Chondrocyte (in vitro differentiated cells): ENCODE data around the gene TPCN1. TPM values are rescaled to one million over a fixed set of nuclear protein-coding genes. Genes with fewer than 3 reads are reported as not detected.

ENCODE experiments used
- DNase-seq: peaks from one replicate; pipeline ENCODE4 v3.0.0; 2021; ENCODE audit warnings: mixed read lengths, low spot score
- H3K27ac Mint-ChIP-seq: one replicate; pipeline ENCODE4 v1.8.0; 2021; ENCODE audit warnings: mild to moderate bottlenecking, moderate library complexity, mixed read lengths; ENCODE audit not compliant: unreplicated experiment
- H3K27me3 Mint-ChIP-seq: 2 replicates; pipeline ENCODE4 v1.8.0; 2021; ENCODE audit warnings: low read depth, mixed read lengths
- H3K36me3 Mint-ChIP-seq: 2 replicates; pipeline ENCODE4 v1.8.0; 2021; ENCODE audit warnings: low read depth, mixed read lengths
- H3K4me1 Mint-ChIP-seq: 2 replicates; pipeline ENCODE4 v1.8.0; 2021; ENCODE audit warnings: low read depth, mild to moderate bottlenecking, mixed read lengths
- H3K4me3 Mint-ChIP-seq: one replicate; pipeline ENCODE4 v1.8.0; 2021; ENCODE audit warnings: mild to moderate bottlenecking, moderate library complexity, mixed read lengths; ENCODE audit not compliant: unreplicated experiment
- H3K9me3 Mint-ChIP-seq: 2 replicates; pipeline ENCODE4 v1.8.0; 2021; ENCODE audit warnings: low read depth, mixed read lengths
- total RNA-seq: library from RNA; stranded (reverse); gene quantifications from 3 replicates; pipeline ENCODE4 v1.2.1, GENCODE V29; 2021
- TF ChIP-seq, protein P1 (sequence below): fragments of 200-600 bp; sonication (generic); IDR thresholded peaks from 2 replicates; pipeline ENCODE4 v1.5.0; 2021; ENCODE audit warnings: antibody characterized with exemption, mild to moderate bottlenecking, moderate library complexity

The TPCN1 gene
- total RNA-seq, 1 donor from 2014 or later = 35.9 TPM

DNA sequence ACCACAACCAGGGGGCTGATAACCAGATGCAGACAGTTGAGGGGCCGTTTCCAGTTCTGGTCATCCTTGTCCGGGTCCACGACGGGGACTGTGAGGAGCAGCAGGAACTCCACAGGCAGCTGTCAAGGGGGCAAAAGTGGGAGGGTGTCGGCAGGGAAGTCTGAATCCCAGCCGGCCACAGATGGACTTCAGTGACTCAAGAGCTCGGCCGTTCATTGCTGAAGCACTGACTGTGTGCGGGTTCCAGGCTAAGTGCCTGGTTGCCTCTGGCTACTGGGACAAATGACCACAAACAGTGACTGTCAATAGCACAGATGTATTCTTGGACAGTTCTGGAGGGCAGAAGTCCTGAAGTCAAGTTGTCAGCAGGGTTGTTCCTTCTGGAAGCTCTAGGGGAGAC lies 94.1 kb downstream of the TPCN1 start:
- Mint-ChIP-seq H3K36me3 (peaks cover 23% of the 10 kb centered on the region), H3K4me1 (no peaks in the 10 kb centered on the region), H3K27ac (no peak overlapping the region), H3K27me3 (no peaks in the 10 kb centered on the region), H3K4me3 (no peak overlapping the region), H3K9me3 (no peaks in the 10 kb centered on the region)
- DNase-seq = no peak
- TF ChIP-seq, protein P1, sequence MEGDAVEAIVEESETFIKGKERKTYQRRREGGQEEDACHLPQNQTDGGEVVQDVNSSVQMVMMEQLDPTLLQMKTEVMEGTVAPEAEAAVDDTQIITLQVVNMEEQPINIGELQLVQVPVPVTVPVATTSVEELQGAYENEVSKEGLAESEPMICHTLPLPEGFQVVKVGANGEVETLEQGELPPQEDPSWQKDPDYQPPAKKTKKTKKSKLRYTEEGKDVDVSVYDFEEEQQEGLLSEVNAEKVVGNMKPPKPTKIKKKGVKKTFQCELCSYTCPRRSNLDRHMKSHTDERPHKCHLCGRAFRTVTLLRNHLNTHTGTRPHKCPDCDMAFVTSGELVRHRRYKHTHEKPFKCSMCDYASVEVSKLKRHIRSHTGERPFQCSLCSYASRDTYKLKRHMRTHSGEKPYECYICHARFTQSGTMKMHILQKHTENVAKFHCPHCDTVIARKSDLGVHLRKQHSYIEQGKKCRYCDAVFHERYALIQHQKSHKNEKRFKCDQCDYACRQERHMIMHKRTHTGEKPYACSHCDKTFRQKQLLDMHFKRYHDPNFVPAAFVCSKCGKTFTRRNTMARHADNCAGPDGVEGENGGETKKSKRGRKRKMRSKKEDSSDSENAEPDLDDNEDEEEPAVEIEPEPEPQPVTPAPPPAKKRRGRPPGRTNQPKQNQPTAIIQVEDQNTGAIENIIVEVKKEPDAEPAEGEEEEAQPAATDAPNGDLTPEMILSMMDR = no peak

DNA sequence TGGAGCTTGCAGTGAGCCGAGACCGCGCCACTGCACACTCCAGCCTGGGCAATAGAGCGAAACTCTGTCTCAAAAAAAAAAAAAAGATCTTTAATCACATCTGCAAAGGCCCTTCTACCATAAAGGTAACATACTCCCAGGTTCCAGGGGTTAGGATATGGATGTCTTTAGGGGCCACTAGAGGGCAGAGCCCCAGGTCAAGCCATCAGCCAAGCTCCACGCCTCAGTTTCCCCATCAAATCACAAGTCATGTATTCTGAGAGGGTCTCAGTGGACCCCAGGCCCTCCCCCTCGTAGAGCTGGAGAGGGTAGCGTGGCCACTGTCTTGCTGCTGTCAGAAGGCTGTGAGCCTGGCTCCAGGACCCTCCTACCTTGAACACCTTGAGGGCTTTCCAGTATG lies 94.9 kb downstream of the TPCN1 start:
- no peak for DNase-seq
- TF ChIP-seq, protein P1 = peak; percentile 38
- H3K4me3 Mint-ChIP-seq = no peak overlapping the region
- H3K4me1 Mint-ChIP-seq = no peaks in the 10 kb centered on the region
- no peaks in the 10 kb centered on the region for H3K27me3 Mint-ChIP-seq
- H3K36me3 Mint-ChIP-seq = peaks cover 23% of the 10 kb centered on the region
- H3K9me3 Mint-ChIP-seq = no peaks in the 10 kb centered on the region
- H3K27ac Mint-ChIP-seq = no peak overlapping the region

DNA sequence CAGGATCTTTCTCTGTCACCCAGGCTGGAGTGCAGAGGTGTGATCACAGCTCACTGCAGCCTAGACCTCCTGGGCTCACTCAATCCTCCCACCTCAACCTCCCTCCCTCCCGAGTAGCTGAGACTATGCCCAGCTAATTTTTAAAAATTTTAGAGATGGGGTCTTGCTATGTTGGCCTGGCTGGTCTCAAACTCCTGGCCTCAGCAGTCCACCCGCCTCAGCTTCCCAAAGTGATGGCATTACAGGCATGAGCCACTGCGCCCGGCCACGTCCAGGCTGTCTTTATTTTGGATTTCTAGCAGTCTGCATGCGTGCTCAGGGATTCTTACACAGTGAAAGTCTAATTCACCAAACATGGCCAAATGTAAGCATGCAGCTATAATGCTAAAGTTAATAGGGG lies 95.9 kb downstream of the TPCN1 start:
- peaks cover 24% of the 10 kb centered on the region for H3K36me3 Mint-ChIP-seq
- TF ChIP-seq, protein P1 = no peak
- no peaks in the 10 kb centered on the region for H3K4me1 Mint-ChIP-seq
- no peak overlapping the region for H3K4me3 Mint-ChIP-seq
- H3K27ac Mint-ChIP-seq = no peak overlapping the region
- H3K27me3 Mint-ChIP-seq = no peaks in the 10 kb centered on the region
- H3K9me3 Mint-ChIP-seq = no peaks in the 10 kb centered on the region
- DNase-seq = no peak

DNA sequence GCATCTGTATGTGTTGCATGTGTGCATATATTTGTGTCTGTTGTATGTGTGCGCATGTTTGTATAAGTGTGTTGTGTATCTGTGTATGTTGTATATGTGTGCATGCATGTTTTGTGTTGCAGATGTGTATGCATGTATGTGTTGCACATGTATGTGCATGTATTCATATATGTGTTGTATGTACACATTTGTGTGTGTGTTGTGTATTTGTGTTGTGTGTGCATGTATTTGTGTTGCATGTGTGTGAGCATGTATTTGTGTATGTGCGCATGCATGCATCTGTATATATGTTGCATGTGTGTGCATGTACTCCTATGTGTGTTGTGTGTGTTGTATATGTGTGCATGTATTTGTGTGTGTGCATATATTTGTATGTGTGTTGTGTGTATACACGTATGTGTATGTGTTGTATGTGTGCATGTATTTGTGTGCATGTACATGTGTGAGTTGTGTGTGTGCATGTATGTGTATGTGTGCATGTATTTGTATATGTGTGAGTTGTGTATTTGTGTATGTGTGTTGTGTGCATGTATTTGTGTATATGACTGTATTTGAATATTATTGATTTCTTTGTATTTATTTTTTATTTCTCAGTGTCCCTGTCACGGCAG lies 96.9 kb downstream of the TPCN1 start:
- H3K4me1 Mint-ChIP-seq = no peaks in the 10 kb centered on the region
- H3K4me3 Mint-ChIP-seq = no peak overlapping the region
- no peaks in the 10 kb centered on the region for H3K27me3 Mint-ChIP-seq
- TF ChIP-seq, protein P1 = no peak
- H3K9me3 Mint-ChIP-seq = peaks cover 5% of the 10 kb centered on the region
- DNase-seq = no peak
- H3K36me3 Mint-ChIP-seq = peaks cover 25% of the 10 kb centered on the region
- H3K27ac Mint-ChIP-seq = no peak overlapping the region

DNA sequence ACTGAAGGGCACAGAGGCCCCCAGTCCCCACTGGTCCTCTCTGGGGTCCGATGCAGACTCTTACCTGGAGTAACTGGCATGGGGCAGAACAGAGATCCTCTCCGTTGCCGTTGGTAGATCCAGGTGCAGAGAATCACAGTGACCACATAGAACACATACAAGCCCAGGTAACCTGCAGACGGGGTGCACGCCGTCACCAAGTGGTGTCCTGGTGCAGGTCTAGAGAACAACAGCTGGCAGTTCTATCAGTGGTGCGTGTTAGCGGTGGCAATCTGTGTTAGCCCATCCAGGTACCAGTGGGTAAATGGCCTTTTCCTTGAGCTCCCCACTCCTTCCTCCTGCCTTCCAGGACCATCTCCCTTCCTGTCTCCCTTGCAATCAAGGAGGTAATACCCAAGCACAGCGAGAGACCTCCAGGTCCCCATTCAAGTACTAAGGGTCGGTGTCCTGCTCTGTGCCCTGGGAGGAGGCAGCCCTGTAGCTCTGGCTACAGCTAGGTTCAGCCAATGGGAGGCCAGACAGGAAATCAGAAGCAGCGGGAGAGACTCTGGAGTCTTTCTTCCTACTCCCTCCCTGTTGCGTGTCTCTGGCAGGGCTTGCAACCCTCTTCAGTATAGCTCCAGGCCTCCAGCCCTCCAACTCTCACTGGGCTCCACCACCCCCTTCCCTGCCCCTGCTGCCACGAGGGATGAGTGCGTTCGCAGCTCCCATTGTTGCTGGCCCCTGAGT lies 97.8 kb downstream of the TPCN1 start:
- DNase-seq = no peak
- no peak overlapping the region for H3K4me3 Mint-ChIP-seq
- no peaks in the 10 kb centered on the region for H3K27me3 Mint-ChIP-seq
- H3K4me1 Mint-ChIP-seq = no peaks in the 10 kb centered on the region
- TF ChIP-seq, protein P1 = no peak
- peaks cover 25% of the 10 kb centered on the region for H3K36me3 Mint-ChIP-seq
- no peak overlapping the region for H3K27ac Mint-ChIP-seq
- H3K9me3 Mint-ChIP-seq = peaks cover 5% of the 10 kb centered on the region
